Left lung (tissue), 10 donors: ENCODE data around the gene SLMAP. TPM values are rescaled to one million over a fixed set of nuclear protein-coding genes. Genes with fewer than 3 reads are reported as not detected.

Source experiments
- ATAC-seq: fragments of 200-7000 bp; cut with Tn5 transposase; one replicate; pipeline ENCODE4 v1.9.1; 2020; ENCODE audit warnings: moderate library complexity
- DNase-seq, 4 donors: peaks; one replicate each; pipeline ENCODE4 v3.0.0-alpha.2; 2013 to 2020
- H3K27ac ChIP-seq, 2 donors: fragments of 200-600 bp; sonication (generic) in 1 of 2; one replicate each; pipeline versions ENCODE4 v1.5.0 to v1.8.0; 2020 to 2021
- H3K27me3 ChIP-seq, 2 donors: fragments of 200-600 bp; sonication (generic) in 1 of 2; one replicate each; pipeline versions ENCODE4 v1.5.0 to v1.8.0; 2020 to 2021
- H3K36me3 ChIP-seq, 2 donors: fragments of 200-600 bp; sonication (generic) in 1 of 2; one replicate each; pipeline versions ENCODE4 v1.5.0 to v1.8.0; 2020 to 2021
- H3K4me1 ChIP-seq, 2 donors: fragments of 200-600 bp; one replicate each; pipeline ENCODE4 v1.8.0; 2021
- H3K4me3 ChIP-seq, 2 donors: fragments of 200-600 bp; sonication (generic) in 1 of 2; one replicate each; pipeline versions ENCODE4 v1.5.0 to v1.8.0; 2020 to 2021; ENCODE audit warnings: mild to moderate bottlenecking in 1 of 2
- H3K9me3 ChIP-seq, 2 donors: fragments of 200-600 bp; sonication (generic) in 1 of 2; one replicate each; pipeline versions ENCODE4 v1.5.0 to v1.8.0; 2020 to 2021
- CTCF ChIP-seq, 2 donors: fragments of 200-600 bp; sonication (generic) in 1 of 2; IDR thresholded peaks; one replicate each; pipeline versions ENCODE4 v1.5.0 to v1.8.0; 2021; ENCODE audit warnings: antibody characterized with exemption in 2 of 2
- intact Hi-C, 2 donors: fragments of 100-400 bp; cut with DNase I; formaldehyde crosslinking; loops; one replicate each; pipeline versions ENCODE4 v1.11.2 to v1.14.2; 2022
- polyA plus RNA-seq, 6 donors: library from polyadenylated mRNA; unstranded; fragments of 120-200 nt; gene quantifications; one replicate each; pipeline ENCODE4 v1.2.1, GENCODE V29; 2013; ENCODE audit not compliant: insufficient read length in 6 of 6
- total RNA-seq, 2 donors: library from RNA; stranded (reverse); fragmentation: NEBNext Ultra II Directional; extraction: Animal tissue kit (Norgen Biotek cat#: 25700); gene quantifications; one replicate each; pipeline ENCODE4 v1.2.1, GENCODE V29; 2021
- donor health status: DM: no; HTN: yes; CAD: no.
- donor health status: DM: no; HTN: no; CAD: no.

Gene SLMAP
- total and polyA plus RNA-seq, 8 donors = 43.1 to 65.3 (median 56.3) TPM

GRCh38 chr3:57729334-57730045 is 26.6 kb upstream of the SLMAP start:
- intact Hi-C loops = no loop called here
- Histone ChIP-seq H3K9me3 (no peaks in the 10 kb centered on the region), H3K27me3 (peaks cover 0 to 3% of the 10 kb centered on the region in 2 donors), H3K36me3 (no peaks in the 10 kb centered on the region), H3K4me3 (no peak overlapping the region), H3K4me1 (peaks cover 0 to 7% of the 10 kb centered on the region in 2 donors), H3K27ac (no peak overlapping the region)
- DNase-seq (no peak), ATAC-seq (no peak)
- TF ChIP-seq CTCF (IDR thresholded peaks at IDR 0.05) = no peak

DNA sequence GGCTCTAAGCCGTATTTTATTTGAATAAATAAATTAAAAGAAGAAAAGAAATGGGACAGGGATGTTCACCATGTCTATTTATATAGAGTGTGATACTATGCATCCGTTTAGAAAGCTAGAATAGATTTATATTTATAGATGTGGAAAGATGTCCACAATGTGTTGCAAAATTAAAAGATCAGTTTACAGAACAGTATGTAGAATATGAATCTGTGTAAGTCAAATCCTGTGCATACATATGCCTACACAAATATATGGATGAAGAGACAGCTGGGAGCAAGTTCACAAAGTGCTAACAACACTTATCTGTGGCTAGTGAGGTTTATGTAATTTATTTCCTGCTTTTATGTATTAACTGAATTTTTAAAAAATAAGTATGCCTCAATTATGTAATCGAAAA is 25.4 kb upstream of the SLMAP start:
- DNase-seq = no peak
- no peaks in the 10 kb centered on the region for H3K27me3 ChIP-seq
- H3K36me3 ChIP-seq = no peaks in the 10 kb centered on the region
- no peak overlapping the region for H3K4me3 ChIP-seq
- no peaks in the 10 kb centered on the region for H3K9me3 ChIP-seq
- intact Hi-C loops = no loop called here
- H3K27ac ChIP-seq = no peak overlapping the region
- H3K4me1 ChIP-seq = peaks cover 0 to 7% of the 10 kb centered on the region in 2 donors
- ATAC-seq = no peak
- TF ChIP-seq CTCF (IDR thresholded peaks at IDR 0.05) = no peak

DNA sequence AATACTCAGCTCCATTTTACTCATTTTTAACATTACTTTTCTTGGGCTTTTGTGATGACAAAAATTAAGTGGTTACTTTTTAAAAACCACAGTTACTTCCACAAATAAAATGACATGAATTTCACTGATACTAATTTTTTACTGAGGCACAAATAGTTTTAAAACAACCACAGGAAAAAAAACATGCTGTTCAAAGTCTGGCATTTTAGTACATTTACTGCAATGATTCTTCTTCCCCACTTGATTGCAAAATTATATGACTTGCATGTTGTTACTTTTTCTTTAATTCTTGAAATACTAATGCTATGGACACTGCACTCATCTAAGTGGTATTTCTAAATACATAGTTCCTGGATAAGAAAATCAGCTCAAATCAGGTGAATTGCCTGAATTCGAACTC is 24.8 kb upstream of the SLMAP start:
- TF ChIP-seq CTCF (IDR thresholded peaks at IDR 0.05) = no peak
- Histone ChIP-seq H3K36me3 (no peaks in the 10 kb centered on the region), H3K27ac (no peak overlapping the region), H3K4me1 (peaks cover 0 to 7% of the 10 kb centered on the region in 2 donors), H3K4me3 (no peak overlapping the region), H3K9me3 (no peaks in the 10 kb centered on the region), H3K27me3 (no peaks in the 10 kb centered on the region)
- ATAC-seq (no peak), DNase-seq (no peak)
- intact Hi-C loops = no loop called here

- intact Hi-C loops = no loop called here
- Histone ChIP-seq H3K36me3 (no peaks in the 10 kb centered on the region), H3K4me3 (no peak overlapping the region), H3K9me3 (no peaks in the 10 kb centered on the region), H3K27ac (no peak overlapping the region), H3K4me1 (peaks cover 0 to 7% of the 10 kb centered on the region in 2 donors), H3K27me3 (no peaks in the 10 kb centered on the region)
- DNase-seq (no peak), ATAC-seq (no peak)
- no peak for TF ChIP-seq CTCF (IDR thresholded peaks at IDR 0.05)
These were observed 22.3 kb upstream of the SLMAP start for GRCh38 chr3:57733790-57734189.

- DNase-seq = no peak
- H3K4me3 ChIP-seq = no peak overlapping the region
- no peak overlapping the region for H3K27ac ChIP-seq
- H3K27me3 ChIP-seq = no peaks in the 10 kb centered on the region
- no peaks in the 10 kb centered on the region for H3K4me1 ChIP-seq
- intact Hi-C loops = no loop called here
- H3K36me3 ChIP-seq = no peaks in the 10 kb centered on the region
- TF ChIP-seq CTCF (IDR thresholded peaks at IDR 0.05) = no peak
- no peaks in the 10 kb centered on the region for H3K9me3 ChIP-seq
- no peak for ATAC-seq
These were observed 20.7 kb upstream of the SLMAP start for GRCh38 chr3:57735405-57735804.
